ENCODE measurements around the gene LILRB2. TPM values are rescaled to one million over a fixed set of nuclear protein-coding genes. Genes with fewer than 3 reads are reported as not detected.
"Not testable (repeated sequence)": the region's sequence is repeated elsewhere in the genome, so short reads cannot be mapped to it uniquely, and the experiment has no call there.

Gene LILRB2
- polyA plus RNA-seq, 1 of the 3 experiments (the other 2 are of a cell fraction): not detected

DNA sequence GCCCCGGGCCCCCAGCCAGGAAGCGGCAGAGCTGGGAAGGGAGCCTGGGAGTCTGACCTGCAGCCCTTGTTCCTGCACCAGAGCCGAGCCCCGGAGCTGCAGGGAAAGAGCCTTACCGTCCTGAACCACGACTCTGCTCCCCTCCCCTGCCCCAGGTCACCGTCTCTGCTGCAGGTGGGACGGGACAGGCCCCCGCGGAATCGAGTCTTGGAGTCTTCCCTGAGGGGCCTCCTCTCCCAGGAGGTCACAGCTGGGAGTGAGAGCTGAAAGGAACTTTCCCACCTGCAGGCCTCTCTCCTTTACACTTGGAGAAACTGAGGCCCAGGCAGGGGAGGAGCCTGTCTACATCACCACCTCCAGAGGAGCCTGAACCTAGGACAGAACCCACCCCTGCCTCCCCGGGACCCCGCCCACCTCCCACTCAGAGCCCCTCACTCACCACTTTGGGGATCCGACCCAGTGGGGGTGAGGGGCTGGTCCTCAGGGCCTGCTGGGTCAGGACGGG lies 3.7 kb downstream of the LILRB2 start:
- H3K9me3 ChIP-seq; H3F3A ChIP-seq (replicated peaks; ENCODE audit: insufficient read depth); H3K9me2 ChIP-seq; H4K20me1 ChIP-seq (ENCODE audit: insufficient read depth); H3K36me3 ChIP-seq (replicated peaks in 1 of 2; ENCODE audit: control insufficient read depth in 1 of 2, insufficient read depth in 2 of 2, low read length in 1 of 2); H3K79me2 ChIP-seq (ENCODE audit: insufficient read depth); H3K4me2 ChIP-seq; H3K4me1 ChIP-seq (ENCODE audit: control insufficient read depth in 1 of 2, insufficient read depth in 2 of 2, low read depth in 1 of 2, low read length in 1 of 2); H3K9ac ChIP-seq; H3K27ac ChIP-seq (ENCODE audit: low read depth in 2 of 2, low read length in 1 of 2); H3K4me3 ChIP-seq (ENCODE audit: low read depth in 2 of 2, low read length in 1 of 2); DNase-seq; POLR2A ChIA-PET; H2AFZ ChIP-seq (ENCODE audit: low read depth): not testable (repeated sequence)
- WGBS (ENCODE audit: low lambda C conversion rate): 3% methylated on average over 13 of the region's 15 CpGs
- CTCF ChIA-PET: interaction anchor here (2.4 kb wide), 1 partner anchor 11 kb away, joined by 7 read pairs; no protein-coding TSS in a partner anchor
- peaks cover 62% of the 10 kb centered on the region for H3K27me3 ChIP-seq (ENCODE audit: insufficient read depth)

DNA sequence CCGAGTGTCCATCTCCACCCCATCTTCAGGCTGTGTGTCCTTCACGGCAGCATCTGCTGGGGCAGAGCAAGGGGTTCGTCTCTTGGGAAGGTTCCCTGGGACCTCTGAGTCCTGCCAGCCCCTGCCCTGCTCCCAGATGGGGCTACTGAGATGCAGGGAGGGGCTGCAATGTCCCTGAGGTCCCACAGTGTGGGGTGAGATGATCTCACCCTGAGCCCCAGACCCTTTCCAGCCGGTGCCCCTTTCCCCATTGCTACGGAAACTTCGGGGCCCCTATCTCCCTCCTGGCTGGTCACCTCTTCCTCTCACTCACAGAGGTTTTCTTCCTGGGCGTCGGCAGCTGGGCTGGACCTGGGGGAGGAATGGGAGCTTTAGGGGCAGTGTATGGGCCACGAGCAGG lies 5.0 kb downstream of the LILRB2 start:
- CTCF ChIA-PET: interaction anchor here (2.4 kb wide), 1 partner anchor 10 kb away, joined by 7 read pairs; no protein-coding TSS in a partner anchor

DNA sequence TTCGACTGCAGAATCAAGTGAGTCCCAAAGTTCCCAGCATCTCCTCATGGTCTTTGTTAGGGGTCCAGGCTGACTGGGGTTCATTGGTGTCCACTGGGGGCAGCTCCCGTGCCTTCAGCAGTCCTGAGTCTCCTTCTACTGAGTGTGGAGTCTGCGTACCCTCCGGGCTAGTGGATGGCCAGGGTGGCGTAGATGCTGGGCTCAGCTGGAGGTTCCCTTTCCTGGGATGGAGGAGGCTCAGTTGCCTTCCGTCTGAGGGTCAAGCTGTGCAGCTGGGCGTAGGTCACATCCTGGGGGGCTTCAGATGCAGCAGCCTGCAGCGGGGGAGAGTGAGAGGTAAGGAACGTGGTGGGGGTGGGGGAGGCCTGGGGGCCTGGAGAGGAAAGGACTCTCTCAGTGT lies 6.4 kb downstream of the LILRB2 start:
- H4K20me1 ChIP-seq (ENCODE audit: insufficient read depth); H3K9ac ChIP-seq; H3K4me2 ChIP-seq; POLR2A ChIA-PET; H3F3A ChIP-seq (replicated peaks; ENCODE audit: insufficient read depth); H2AFZ ChIP-seq (ENCODE audit: low read depth); DNase-seq; H3K9me3 ChIP-seq; H3K4me1 ChIP-seq (ENCODE audit: control insufficient read depth in 1 of 2, insufficient read depth in 2 of 2, low read depth in 1 of 2, low read length in 1 of 2); H3K79me2 ChIP-seq (ENCODE audit: insufficient read depth); H3K27ac ChIP-seq (ENCODE audit: low read depth in 2 of 2, low read length in 1 of 2); H3K4me3 ChIP-seq (ENCODE audit: low read depth in 2 of 2, low read length in 1 of 2); CTCF ChIA-PET; H3K9me2 ChIP-seq; H3K36me3 ChIP-seq (replicated peaks in 1 of 2; ENCODE audit: control insufficient read depth in 1 of 2, insufficient read depth in 2 of 2, low read length in 1 of 2): not testable (repeated sequence)
- under 1% methylated on average over 6 of the region's 9 CpGs for WGBS (ENCODE audit: low lambda C conversion rate)
- H3K27me3 ChIP-seq (ENCODE audit: insufficient read depth): peaks cover 57% of the 10 kb centered on the region

More for the DNA sequence above, 5.0 kb downstream of the LILRB2 start:
- H3K4me1 ChIP-seq (ENCODE audit: control insufficient read depth in 1 of 2, insufficient read depth in 2 of 2, low read depth in 1 of 2, low read length in 1 of 2): no peaks in the 10 kb centered on the region
- H3K4me2 ChIP-seq: no peak overlapping the region
- no peak overlapping the region for H3K4me3 ChIP-seq (ENCODE audit: low read depth in 2 of 2, low read length in 1 of 2)
- no peak overlapping the region for H3K9ac ChIP-seq
- WGBS (ENCODE audit: low lambda C conversion rate): 6% methylated on average over 5 of the region's 9 CpGs
- DNase-seq: no peak
- POLR2A ChIA-PET: no interaction called here
- no peaks in the 10 kb centered on the region for H3K9me2 ChIP-seq
- no peaks in the 10 kb centered on the region for H3K36me3 ChIP-seq (replicated peaks in 1 of 2; ENCODE audit: control insufficient read depth in 1 of 2, insufficient read depth in 2 of 2, low read length in 1 of 2)
- no peaks in the 10 kb centered on the region for H3K9me3 ChIP-seq
- no peaks in the 10 kb centered on the region for H3K79me2 ChIP-seq (ENCODE audit: insufficient read depth)
- H3F3A ChIP-seq (replicated peaks; ENCODE audit: insufficient read depth): no peaks in the 10 kb centered on the region
- no peak overlapping the region for H2AFZ ChIP-seq (ENCODE audit: low read depth)
- no peak overlapping the region for H3K27ac ChIP-seq (ENCODE audit: low read depth in 2 of 2, low read length in 1 of 2)
- H4K20me1 ChIP-seq (ENCODE audit: insufficient read depth): no peaks in the 10 kb centered on the region
- TF ChIP-seq REST (IDR thresholded peaks at IDR 0.05; ENCODE audit: low read depth, low read length) (no peak), FOXJ3 (CRISPR knock-in tag; IDR thresholded peaks at IDR 0.05) (no peak), GATA2 (CRISPR knock-in tag; IDR thresholded peaks at IDR 0.05) (no peak), RXRA (IDR thresholded peaks at IDR 0.05; ENCODE audit: borderline replicate concordance, low read depth) (no peak), RAD21 (IDR thresholded peaks at IDR 0.05; ENCODE audit: low read length) (no peak), EZH2phosphoT487 (IDR thresholded peaks at IDR 0.05; ENCODE audit: borderline replicate concordance, low read depth) (no peak), ELF1 (IDR thresholded peaks at IDR 0.05) (no peak), RFX5 (IDR thresholded peaks at IDR 0.05; ENCODE audit: low read length) (no peak)
- TF ChIP-seq, protein P1, sequence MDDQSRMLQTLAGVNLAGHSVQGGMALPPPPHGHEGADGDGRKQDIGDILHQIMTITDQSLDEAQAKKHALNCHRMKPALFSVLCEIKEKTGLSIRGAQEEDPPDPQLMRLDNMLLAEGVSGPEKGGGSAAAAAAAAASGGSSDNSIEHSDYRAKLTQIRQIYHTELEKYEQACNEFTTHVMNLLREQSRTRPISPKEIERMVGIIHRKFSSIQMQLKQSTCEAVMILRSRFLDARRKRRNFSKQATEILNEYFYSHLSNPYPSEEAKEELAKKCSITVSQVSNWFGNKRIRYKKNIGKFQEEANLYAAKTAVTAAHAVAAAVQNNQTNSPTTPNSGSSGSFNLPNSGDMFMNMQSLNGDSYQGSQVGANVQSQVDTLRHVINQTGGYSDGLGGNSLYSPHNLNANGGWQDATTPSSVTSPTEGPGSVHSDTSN (IDR thresholded peaks at IDR 0.05): no peak
- peaks cover 56% of the 10 kb centered on the region for H3K27me3 ChIP-seq (ENCODE audit: insufficient read depth)
